NOMO-1 treated with dmso at 0.1 percent for 144 hours (cell line): ENCODE results near the gene COL6A1.
"Not testable (repeated sequence)": the region's sequence is repeated elsewhere in the genome, so short reads cannot be mapped to it uniquely, and the experiment has no call there.

ENCODE experiments used
- DNase-seq: peaks from one replicate; lab custom pipeline; 2025; ENCODE audit not compliant: unreplicated experiment; lab: John Stamatoyannopoulos, UW

COL6A1 gene

GRCh38 chr21:45965084-45965809, 16.3 kb upstream of the COL6A1 start:
- DNase-seq: no peak

GRCh38 chr21:45966791-45967394, 14.7 kb upstream of the COL6A1 start:
- no peak for DNase-seq

GRCh38 chr21:45969921-45970673, 11.5 kb upstream of the COL6A1 start:
- no peak for DNase-seq

GRCh38 chr21:45970674-45971615, 10.6 kb upstream of the COL6A1 start:
- no peak for DNase-seq

- DNase-seq: no peak
Measured at GRCh38 chr21:45971616-45972352, 9.8 kb upstream of the COL6A1 start.

- DNase-seq: no peak
Measured at GRCh38 chr21:45972353-45972715, 9.2 kb upstream of the COL6A1 start.

- no peak for DNase-seq
Measured at GRCh38 chr21:45972716-45973474, 8.7 kb upstream of the COL6A1 start.

- peak; percentile 14 for DNase-seq
Measured at GRCh38 chr21:45973475-45974072, 8.0 kb upstream of the COL6A1 start.

- DNase-seq: no peak
Measured at GRCh38 chr21:45974073-45975019, 7.2 kb upstream of the COL6A1 start.

- DNase-seq: no peak
Measured at GRCh38 chr21:45975020-45975666, 6.4 kb upstream of the COL6A1 start.

GRCh38 chr21:45975667-45976409, 5.7 kb upstream of the COL6A1 start:
- DNase-seq: not testable (repeated sequence)

GRCh38 chr21:45976701-45977311, 4.8 kb upstream of the COL6A1 start:
- DNase-seq: no peak

GRCh38 chr21:45977396-45977795, 4.2 kb upstream of the COL6A1 start:
- DNase-seq: no peak

GRCh38 chr21:45979141-45979631, 2.4 kb upstream of the COL6A1 start:
- DNase-seq: no peak

- no peak for DNase-seq
Measured at GRCh38 chr21:45979651-45980050, 1.9 kb upstream of the COL6A1 start.

- no peak for DNase-seq
Measured at GRCh38 chr21:45980271-45980670, 1.3 kb upstream of the COL6A1 start.
